Liver (tissue), 9 donors: ENCODE measurements around the gene PREX1. TPM values are rescaled to one million over a fixed set of nuclear protein-coding genes. Genes with fewer than 3 reads are reported as not detected.

ENCODE experiments used
- DNase-seq: peaks from one replicate; pipeline ENCODE4 v3.0.0-alpha.2; 2017; ENCODE audit warnings: low spot score
- H3K27ac ChIP-seq, 2 donors: one replicate each; pipeline ENCODE4 v1.7.0; 2013; ENCODE audit warnings: inconsistent platforms in 2 of 2, low read length in 2 of 2, control low read depth in 1 of 2, low read depth in 1 of 2, mild to moderate bottlenecking in 1 of 2
- H3K27me3 ChIP-seq, 4 donors: one replicate each; pipeline versions ENCODE4 v1.6.1 to v1.7.0; 2013; ENCODE audit warnings: low read length in 3 of 4, inconsistent platforms in 1 of 4, mild to moderate bottlenecking in 1 of 4, moderate library complexity in 1 of 4; ENCODE audit not compliant: control insufficient read depth in 4 of 4, insufficient read depth in 4 of 4
- H3K36me3 ChIP-seq, 4 donors: one replicate each; pipeline versions ENCODE4 v1.6.1 to v1.7.0; 2013; ENCODE audit warnings: low read length in 3 of 4, mild to moderate bottlenecking in 3 of 4, low read depth in 1 of 4, moderate library complexity in 1 of 4; ENCODE audit not compliant: control insufficient read depth in 4 of 4, insufficient read depth in 3 of 4
- H3K4me1 ChIP-seq, 4 donors: one replicate each; pipeline versions ENCODE4 v1.6.1 to v1.7.0; 2013; ENCODE audit warnings: low read length in 3 of 4, mild to moderate bottlenecking in 3 of 4, moderate library complexity in 1 of 4; ENCODE audit not compliant: control insufficient read depth in 4 of 4, insufficient read depth in 4 of 4
- H3K4me3 ChIP-seq, 3 donors: one replicate each; pipeline versions ENCODE4 v1.6.1 to v1.7.0; 2013; ENCODE audit warnings: low read length in 3 of 3, control low read depth in 1 of 3, low read depth in 1 of 3, mild to moderate bottlenecking in 1 of 3
- H3K9ac ChIP-seq, 2 donors: one replicate each; pipeline ENCODE4 v1.7.0; 2013; ENCODE audit warnings: low read length in 2 of 2, mild to moderate bottlenecking in 2 of 2, moderate library complexity in 2 of 2, control low read depth in 1 of 2, low read depth in 1 of 2
- H3K9me3 ChIP-seq, 4 donors: one replicate each; pipeline versions ENCODE4 v1.6.1 to v1.7.0; 2013; ENCODE audit warnings: low read length in 3 of 4; ENCODE audit not compliant: control insufficient read depth in 4 of 4
- EGR1 ChIP-seq, 2 donors: IDR thresholded peaks; 2 replicates each; pipeline ENCODE4 v1.6.1; 2016 to 2018; ENCODE audit warnings: antibody characterized with exemption in 2 of 2, low read depth in 2 of 2
- FOXA1 ChIP-seq: IDR thresholded peaks from 2 replicates; pipeline ENCODE4 v1.6.1; 2016; ENCODE audit warnings: antibody characterized with exemption
- FOXA2 ChIP-seq: IDR thresholded peaks from 2 replicates; pipeline ENCODE4 v1.6.1; 2016; ENCODE audit warnings: antibody characterized with exemption
- GABPA ChIP-seq, 2 donors: IDR thresholded peaks in 1 of 2; conservative IDR thresholded peaks in 1 of 2; 2 replicates each; pipeline ENCODE4 v1.6.1; 2016; ENCODE audit warnings: antibody characterized with exemption in 2 of 2, mild to moderate bottlenecking in 1 of 2, moderate library complexity in 1 of 2
- HNF4A ChIP-seq, 2 donors: conservative IDR thresholded peaks; 2 replicates each; pipeline ENCODE4 v1.6.1; 2016; ENCODE audit warnings: antibody characterized with exemption in 2 of 2, mild to moderate bottlenecking in 2 of 2
- HNF4G ChIP-seq: IDR thresholded peaks from 2 replicates; pipeline ENCODE4 v1.6.1; 2016; ENCODE audit warnings: antibody characterized with exemption
- JUND ChIP-seq, 2 donors: IDR thresholded peaks; 2 replicates each; pipeline ENCODE4 v1.6.1; 2016; ENCODE audit warnings: antibody characterized with exemption in 2 of 2
- NR2F2 ChIP-seq: IDR thresholded peaks from 2 replicates; pipeline ENCODE4 v1.6.1; 2016; ENCODE audit warnings: antibody characterized with exemption
- RXRA ChIP-seq, 2 donors: IDR thresholded peaks; 2 replicates each; pipeline ENCODE4 v1.6.1; 2017 to 2018; ENCODE audit warnings: antibody characterized with exemption in 2 of 2, mild to moderate bottlenecking in 1 of 2
- TAF1 ChIP-seq: conservative IDR thresholded peaks from 2 replicates; pipeline ENCODE4 v1.6.1; 2016; ENCODE audit warnings: antibody characterized with exemption, mild to moderate bottlenecking
- YY1 ChIP-seq: IDR thresholded peaks from 2 replicates; pipeline ENCODE4 v1.6.1; 2016; ENCODE audit warnings: antibody characterized with exemption, mild to moderate bottlenecking
- WGBS: extraction: QIAGEN DNeasy Blood & Tissue Kit; methylation state at CpG from one replicate; pipeline ENCODE4 v1.1.7; 2013; 5-methylcytosine and 5-hydroxymethylcytosine counted together
- polyA plus RNA-seq, 2 donors: library from polyadenylated mRNA; stranded (reverse) in 1 of 2; unstranded in 1 of 2; fragments of 200-250 nt in 1 of 2; fragments of >200 nt in 1 of 2; fragmentation: Nextera tagmentation in 1 of 2; extraction: Ambion mirVana in 1 of 2; gene quantifications; one replicate each; pipeline versions ENCODE4 v1.2.1 to v1.2.3, GENCODE V29; 2013 to 2015
- total RNA-seq, 2 donors: library from RNA; depleted of rRNA; stranded (reverse); fragments of >200 nt; gene quantifications; one replicate each; pipeline ENCODE4 v1.2.3, GENCODE V29; 2014
- TF ChIP-seq, protein P1 (sequence below): IDR thresholded peaks from 2 replicates; pipeline ENCODE4 v1.6.1; 2016; ENCODE audit warnings: antibody characterized with exemption, mild to moderate bottlenecking
- TF ChIP-seq, protein P2 (sequence below): IDR thresholded peaks from 2 replicates; pipeline ENCODE4 v1.6.1; 2016; ENCODE audit warnings: antibody characterized with exemption
- TF ChIP-seq, protein P3 (sequence below): fragments of 150-350 bp; IDR thresholded peaks from 2 replicates; pipeline ENCODE4 v1.5.1; 2017; ENCODE audit warnings: improper control_type of control experiment, low read depth, low read length; ENCODE audit not compliant: missing input control
- TF ChIP-seq, protein P4 (sequence below): IDR thresholded peaks from 2 replicates; pipeline ENCODE4 v1.6.1; 2016; ENCODE audit warnings: antibody characterized with exemption
- TF ChIP-seq, protein P5 (sequence below): IDR thresholded peaks from 2 replicates; pipeline ENCODE4 v1.6.1; 2016; ENCODE audit warnings: antibody characterized with exemption
- donor health status: healthy.
- donor health status: healthy.
- donor health status: healthy.
- donor health status: healthy.
- donor health status: healthy.

PREX1 gene
- total and polyA plus RNA-seq, 4 donors, result 2.2 to 18.0 (median 10.8) TPM

DNA sequence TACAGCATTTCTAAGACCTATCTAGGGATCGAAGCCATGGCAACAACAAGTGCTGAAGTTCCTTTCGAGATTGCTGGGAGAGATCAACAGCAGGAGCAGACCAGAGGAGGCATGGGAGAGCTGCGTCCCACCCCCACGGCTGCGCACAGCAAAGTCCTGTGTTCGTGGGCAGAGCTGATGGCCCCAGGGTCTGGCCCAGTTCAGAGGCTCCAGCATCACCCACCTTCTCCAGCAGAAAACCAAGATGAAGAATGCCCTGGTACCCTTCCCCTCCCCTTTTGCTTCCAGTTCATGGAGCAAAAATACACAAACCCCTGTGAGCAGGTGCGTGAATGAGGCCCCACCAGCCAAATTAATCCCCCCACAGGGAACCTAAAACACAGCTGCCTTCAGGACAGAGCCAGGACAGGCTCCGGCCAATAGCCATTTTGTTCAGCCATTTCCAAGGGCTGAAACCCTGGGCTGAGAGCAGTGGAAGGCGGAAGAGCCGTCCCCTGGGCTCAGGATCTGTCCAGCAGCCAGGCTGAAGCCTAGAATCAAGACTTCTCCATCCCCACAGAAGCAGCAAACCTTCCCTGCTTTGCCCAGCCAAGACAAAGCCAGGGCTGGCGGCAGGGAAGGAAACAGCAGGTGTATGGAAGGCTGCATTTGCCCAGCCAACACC lies 102.8 kb downstream of the PREX1 start:
- H3K4me1 ChIP-seq, result peaks cover 0 to 13% (median 3%) of the 10 kb centered on the region in 4 donors

More for the DNA sequence above, 102.8 kb downstream of the PREX1 start:
- no peak overlapping the region for H3K27ac ChIP-seq
- H3K9ac ChIP-seq, result no peak overlapping the region
- no peak overlapping the region for H3K4me3 ChIP-seq
- H3K27me3 ChIP-seq, result no peaks in the 10 kb centered on the region
- DNase-seq, result no peak
- TF ChIP-seq, protein P1, sequence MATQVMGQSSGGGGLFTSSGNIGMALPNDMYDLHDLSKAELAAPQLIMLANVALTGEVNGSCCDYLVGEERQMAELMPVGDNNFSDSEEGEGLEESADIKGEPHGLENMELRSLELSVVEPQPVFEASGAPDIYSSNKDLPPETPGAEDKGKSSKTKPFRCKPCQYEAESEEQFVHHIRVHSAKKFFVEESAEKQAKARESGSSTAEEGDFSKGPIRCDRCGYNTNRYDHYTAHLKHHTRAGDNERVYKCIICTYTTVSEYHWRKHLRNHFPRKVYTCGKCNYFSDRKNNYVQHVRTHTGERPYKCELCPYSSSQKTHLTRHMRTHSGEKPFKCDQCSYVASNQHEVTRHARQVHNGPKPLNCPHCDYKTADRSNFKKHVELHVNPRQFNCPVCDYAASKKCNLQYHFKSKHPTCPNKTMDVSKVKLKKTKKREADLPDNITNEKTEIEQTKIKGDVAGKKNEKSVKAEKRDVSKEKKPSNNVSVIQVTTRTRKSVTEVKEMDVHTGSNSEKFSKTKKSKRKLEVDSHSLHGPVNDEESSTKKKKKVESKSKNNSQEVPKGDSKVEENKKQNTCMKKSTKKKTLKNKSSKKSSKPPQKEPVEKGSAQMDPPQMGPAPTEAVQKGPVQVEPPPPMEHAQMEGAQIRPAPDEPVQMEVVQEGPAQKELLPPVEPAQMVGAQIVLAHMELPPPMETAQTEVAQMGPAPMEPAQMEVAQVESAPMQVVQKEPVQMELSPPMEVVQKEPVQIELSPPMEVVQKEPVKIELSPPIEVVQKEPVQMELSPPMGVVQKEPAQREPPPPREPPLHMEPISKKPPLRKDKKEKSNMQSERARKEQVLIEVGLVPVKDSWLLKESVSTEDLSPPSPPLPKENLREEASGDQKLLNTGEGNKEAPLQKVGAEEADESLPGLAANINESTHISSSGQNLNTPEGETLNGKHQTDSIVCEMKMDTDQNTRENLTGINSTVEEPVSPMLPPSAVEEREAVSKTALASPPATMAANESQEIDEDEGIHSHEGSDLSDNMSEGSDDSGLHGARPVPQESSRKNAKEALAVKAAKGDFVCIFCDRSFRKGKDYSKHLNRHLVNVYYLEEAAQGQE, result no peak
- TF ChIP-seq, protein P2, sequence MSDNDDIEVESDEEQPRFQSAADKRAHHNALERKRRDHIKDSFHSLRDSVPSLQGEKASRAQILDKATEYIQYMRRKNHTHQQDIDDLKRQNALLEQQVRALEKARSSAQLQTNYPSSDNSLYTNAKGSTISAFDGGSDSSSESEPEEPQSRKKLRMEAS, result no peak
- TF ChIP-seq FOXA2 (no peak), HNF4G (no peak), EGR1 (IDR thresholded peaks at IDR 0.05; ENCODE audit: low read depth in 2 of 2) (no peak), HNF4A (conservative IDR thresholded peaks at IDR 0.05) (no peak), TAF1 (no peak), YY1 (no peak), GABPA (IDR thresholded peaks at IDR 0.05 in 1 of 2, conservative IDR thresholded peaks at IDR 0.05 in 1 of 2) (no peak), FOXA1 (no peak), NR2F2 (no peak), JUND (IDR thresholded peaks at IDR 0.05) (no peak), RXRA (IDR thresholded peaks at IDR 0.05) (no peak)
- TF ChIP-seq, protein P3, sequence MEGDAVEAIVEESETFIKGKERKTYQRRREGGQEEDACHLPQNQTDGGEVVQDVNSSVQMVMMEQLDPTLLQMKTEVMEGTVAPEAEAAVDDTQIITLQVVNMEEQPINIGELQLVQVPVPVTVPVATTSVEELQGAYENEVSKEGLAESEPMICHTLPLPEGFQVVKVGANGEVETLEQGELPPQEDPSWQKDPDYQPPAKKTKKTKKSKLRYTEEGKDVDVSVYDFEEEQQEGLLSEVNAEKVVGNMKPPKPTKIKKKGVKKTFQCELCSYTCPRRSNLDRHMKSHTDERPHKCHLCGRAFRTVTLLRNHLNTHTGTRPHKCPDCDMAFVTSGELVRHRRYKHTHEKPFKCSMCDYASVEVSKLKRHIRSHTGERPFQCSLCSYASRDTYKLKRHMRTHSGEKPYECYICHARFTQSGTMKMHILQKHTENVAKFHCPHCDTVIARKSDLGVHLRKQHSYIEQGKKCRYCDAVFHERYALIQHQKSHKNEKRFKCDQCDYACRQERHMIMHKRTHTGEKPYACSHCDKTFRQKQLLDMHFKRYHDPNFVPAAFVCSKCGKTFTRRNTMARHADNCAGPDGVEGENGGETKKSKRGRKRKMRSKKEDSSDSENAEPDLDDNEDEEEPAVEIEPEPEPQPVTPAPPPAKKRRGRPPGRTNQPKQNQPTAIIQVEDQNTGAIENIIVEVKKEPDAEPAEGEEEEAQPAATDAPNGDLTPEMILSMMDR, result no peak
- TF ChIP-seq, protein P4, sequence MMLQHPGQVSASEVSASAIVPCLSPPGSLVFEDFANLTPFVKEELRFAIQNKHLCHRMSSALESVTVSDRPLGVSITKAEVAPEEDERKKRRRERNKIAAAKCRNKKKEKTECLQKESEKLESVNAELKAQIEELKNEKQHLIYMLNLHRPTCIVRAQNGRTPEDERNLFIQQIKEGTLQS, result no peak
- TF ChIP-seq, protein P5, sequence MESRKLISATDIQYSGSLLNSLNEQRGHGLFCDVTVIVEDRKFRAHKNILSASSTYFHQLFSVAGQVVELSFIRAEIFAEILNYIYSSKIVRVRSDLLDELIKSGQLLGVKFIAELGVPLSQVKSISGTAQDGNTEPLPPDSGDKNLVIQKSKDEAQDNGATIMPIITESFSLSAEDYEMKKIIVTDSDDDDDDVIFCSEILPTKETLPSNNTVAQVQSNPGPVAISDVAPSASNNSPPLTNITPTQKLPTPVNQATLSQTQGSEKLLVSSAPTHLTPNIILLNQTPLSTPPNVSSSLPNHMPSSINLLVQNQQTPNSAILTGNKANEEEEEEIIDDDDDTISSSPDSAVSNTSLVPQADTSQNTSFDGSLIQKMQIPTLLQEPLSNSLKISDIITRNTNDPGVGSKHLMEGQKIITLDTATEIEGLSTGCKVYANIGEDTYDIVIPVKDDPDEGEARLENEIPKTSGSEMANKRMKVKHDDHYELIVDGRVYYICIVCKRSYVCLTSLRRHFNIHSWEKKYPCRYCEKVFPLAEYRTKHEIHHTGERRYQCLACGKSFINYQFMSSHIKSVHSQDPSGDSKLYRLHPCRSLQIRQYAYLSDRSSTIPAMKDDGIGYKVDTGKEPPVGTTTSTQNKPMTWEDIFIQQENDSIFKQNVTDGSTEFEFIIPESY, result no peak
- 95% methylated on average over 11 of the region's 11 CpGs for WGBS
- no peaks in the 10 kb centered on the region for H3K36me3 ChIP-seq
- no peaks in the 10 kb centered on the region for H3K9me3 ChIP-seq
